Mesothelial cell of epicardium (in vitro differentiated cells): ENCODE data around the gene ZFAND6. TPM values are rescaled to one million over a fixed set of nuclear protein-coding genes. Genes with fewer than 3 reads are reported as not detected.

Source experiments
- DNase-seq, 2 experiments: peaks; one replicate each; pipeline ENCODE4 v3.0.0; 2021; ENCODE audit warnings: low spot score in 2 of 2; ENCODE audit not compliant: unreplicated experiment in 2 of 2
- H3K27ac Mint-ChIP-seq: 2 replicates; pipeline ENCODE4 v1.8.0; 2021; ENCODE audit warnings: mixed read lengths
- H3K27me3 Mint-ChIP-seq: 2 replicates; pipeline ENCODE4 v1.8.0; 2021; ENCODE audit warnings: low read depth, mixed read lengths
- H3K36me3 Mint-ChIP-seq: 2 replicates; pipeline ENCODE4 v1.8.0; 2021; ENCODE audit warnings: mixed read lengths
- H3K4me1 Mint-ChIP-seq: 2 replicates; pipeline ENCODE4 v1.8.0; 2021; ENCODE audit warnings: mixed read lengths
- H3K4me3 Mint-ChIP-seq: 2 replicates; pipeline ENCODE4 v1.8.0; 2021; ENCODE audit warnings: mild to moderate bottlenecking, moderate library complexity, mixed read lengths
- H3K9me3 Mint-ChIP-seq: 2 replicates; pipeline ENCODE4 v1.8.0; 2021; ENCODE audit warnings: mixed read lengths
- CTCF ChIP-seq: fragments of 200-600 bp; sonication (generic); IDR thresholded peaks from one replicate; pipeline ENCODE4 v1.5.0; 2021; ENCODE audit warnings: antibody characterized with exemption; ENCODE audit not compliant: unreplicated experiment
- total RNA-seq: library from RNA; stranded (reverse); gene quantifications from 3 replicates; pipeline ENCODE4 v1.2.1, GENCODE V29; 2021

ZFAND6 gene
- total RNA-seq, 1 donor from 2014 or later = 88.8 TPM

GRCh38 chr15:80173022-80173759 lies 113.7 kb downstream of the ZFAND6 start:
- TF ChIP-seq CTCF = peak; percentile 59
- Mint-ChIP-seq H3K27ac (no peak overlapping the region), H3K27me3 (no peaks in the 10 kb centered on the region), H3K36me3 (peaks cover 40% of the 10 kb centered on the region), H3K9me3 (no peaks in the 10 kb centered on the region), H3K4me1 (no peaks in the 10 kb centered on the region), H3K4me3 (no peak overlapping the region)
- peak in 1 of 2 experiments; percentile 75 for DNase-seq

- H3K9me3 Mint-ChIP-seq = no peaks in the 10 kb centered on the region
- H3K36me3 Mint-ChIP-seq = peaks cover 36% of the 10 kb centered on the region
- DNase-seq = no peak
- no peak overlapping the region for H3K4me3 Mint-ChIP-seq
- H3K27me3 Mint-ChIP-seq = no peaks in the 10 kb centered on the region
- H3K4me1 Mint-ChIP-seq = no peaks in the 10 kb centered on the region
- no peak for TF ChIP-seq CTCF
- no peak overlapping the region for H3K27ac Mint-ChIP-seq
Observed at GRCh38 chr15:80174017-80174746, 114.7 kb downstream of the ZFAND6 start.

GRCh38 chr15:80175436-80175835 lies 116.0 kb downstream of the ZFAND6 start:
- H3K4me3 Mint-ChIP-seq = no peak overlapping the region
- no peak overlapping the region for H3K27ac Mint-ChIP-seq
- DNase-seq = no peak
- no peak for TF ChIP-seq CTCF
- no peaks in the 10 kb centered on the region for H3K9me3 Mint-ChIP-seq
- H3K27me3 Mint-ChIP-seq = no peaks in the 10 kb centered on the region
- H3K4me1 Mint-ChIP-seq = no peaks in the 10 kb centered on the region
- H3K36me3 Mint-ChIP-seq = peaks cover 35% of the 10 kb centered on the region

GRCh38 chr15:80176443-80176842 lies 117.0 kb downstream of the ZFAND6 start:
- H3K36me3 Mint-ChIP-seq = peaks cover 33% of the 10 kb centered on the region
- no peak overlapping the region for H3K4me3 Mint-ChIP-seq
- H3K27ac Mint-ChIP-seq = no peak overlapping the region

GRCh38 chr15:80177156-80177555 lies 117.7 kb downstream of the ZFAND6 start:
- Mint-ChIP-seq H3K4me1 (no peaks in the 10 kb centered on the region), H3K36me3 (peaks cover 35% of the 10 kb centered on the region), H3K4me3 (no peak overlapping the region), H3K27ac (no peak overlapping the region), H3K9me3 (no peaks in the 10 kb centered on the region), H3K27me3 (no peaks in the 10 kb centered on the region)
- no peak for DNase-seq
- TF ChIP-seq CTCF = no peak

More at GRCh38 chr15:80176443-80176842, 117.0 kb downstream of the ZFAND6 start:
- H3K27me3 Mint-ChIP-seq = no peaks in the 10 kb centered on the region
- H3K9me3 Mint-ChIP-seq = no peaks in the 10 kb centered on the region
- TF ChIP-seq CTCF = no peak
- no peaks in the 10 kb centered on the region for H3K4me1 Mint-ChIP-seq
- no peak for DNase-seq
